GM19099 (cell line): ENCODE data around the gene ALS2.

Experiments
- POLR2A ChIP-seq: IDR thresholded peaks from 3 replicates; pipeline ENCODE4 v1.6.1; 2011; ENCODE audit warnings: low read depth; ENCODE audit not compliant: insufficient read length; ENCODE audit errors: extremely low read depth

ALS2 gene

DNA sequence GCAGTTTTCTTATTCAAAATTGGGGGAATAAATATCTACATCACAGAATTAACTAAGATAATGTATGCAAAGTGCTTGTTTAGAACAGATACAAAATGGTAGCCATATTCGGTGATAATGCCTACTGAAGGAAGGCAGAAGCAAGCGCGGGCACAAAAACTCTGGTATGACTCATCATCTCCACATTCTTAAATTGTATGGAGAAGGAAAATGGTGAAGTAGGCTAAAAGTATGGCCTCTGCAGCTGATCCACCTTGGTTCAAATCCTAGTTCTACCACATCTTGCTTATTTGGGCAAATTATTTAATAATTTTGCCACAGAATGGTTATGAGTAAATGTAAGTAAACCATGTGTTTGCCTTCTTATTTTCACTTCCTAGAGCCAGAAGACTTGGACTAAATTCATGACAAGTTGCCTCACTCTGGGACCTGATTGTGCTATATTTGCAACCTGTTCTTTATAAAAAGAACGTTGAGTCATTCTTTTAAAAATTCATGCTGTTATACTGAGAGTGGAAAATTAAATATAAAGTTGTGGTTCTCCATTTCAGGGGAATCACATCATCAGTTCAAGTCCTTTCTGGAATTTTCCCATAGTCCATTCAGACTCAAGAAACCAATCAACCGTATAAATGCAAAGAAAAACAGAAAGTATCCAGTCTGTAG lies 16.6 kb upstream of the ALS2 start:
- TF ChIP-seq POLR2A = no peak

DNA sequence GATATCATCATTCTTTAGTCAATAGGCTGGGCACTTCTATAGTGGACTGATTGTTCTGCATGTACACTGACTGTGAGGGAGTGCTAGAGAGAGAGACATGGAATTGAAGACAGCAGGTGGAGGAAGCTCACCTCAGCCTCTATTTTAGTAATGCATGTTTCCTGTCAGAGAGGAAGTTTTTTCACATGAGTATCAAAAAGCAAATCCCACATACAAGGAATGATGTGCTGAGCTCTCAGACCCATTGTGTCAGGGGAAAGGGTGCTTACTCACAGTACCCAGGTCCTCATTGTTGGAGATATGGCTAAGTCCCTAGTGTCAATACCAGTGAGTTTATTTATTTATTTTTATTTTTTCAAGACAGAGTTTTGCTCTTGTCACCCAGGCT lies 15.7 kb upstream of the ALS2 start:
- TF ChIP-seq POLR2A = no peak

DNA sequence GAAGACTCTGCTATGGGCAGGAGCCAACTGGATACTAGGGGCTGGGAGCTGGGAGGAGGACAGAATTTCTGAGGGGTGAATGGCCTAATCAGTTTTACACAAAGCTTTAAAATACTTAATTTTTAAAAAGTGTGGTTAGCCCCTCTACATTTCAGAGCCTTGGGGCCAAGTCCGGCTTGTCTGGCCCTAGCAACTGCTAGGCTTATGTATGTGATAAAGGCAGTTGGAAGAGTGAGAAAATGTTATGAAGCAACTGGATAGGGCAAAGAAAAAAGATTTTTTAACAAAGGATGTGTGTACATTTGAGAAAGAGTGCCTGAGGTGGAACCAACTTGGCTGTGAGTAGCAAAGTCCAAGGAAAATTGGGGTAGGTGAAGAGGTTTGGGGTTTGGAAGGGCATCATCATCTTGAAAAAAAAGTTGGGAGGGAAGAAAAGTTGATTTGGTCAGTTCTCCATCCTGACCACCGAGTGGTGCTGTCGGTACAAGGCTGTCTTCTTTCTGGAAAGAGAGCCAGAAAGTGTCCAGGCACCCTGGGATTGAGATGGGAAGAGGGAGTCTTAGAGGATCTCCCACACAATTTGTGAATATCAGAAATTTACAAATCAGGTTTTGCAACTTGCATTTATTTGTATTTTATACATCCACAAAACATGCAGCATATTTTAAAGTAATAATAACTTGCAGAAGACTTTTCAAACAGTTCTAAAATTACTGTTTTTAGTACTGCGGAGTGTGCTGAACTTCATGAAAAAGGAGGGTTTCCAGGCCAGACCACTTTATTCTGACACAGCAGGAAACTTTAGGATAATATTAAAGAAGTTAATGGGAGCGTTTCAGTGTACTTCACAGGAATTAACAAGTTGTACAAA lies 15.1 kb upstream of the ALS2 start:
- no peak for TF ChIP-seq POLR2A

DNA sequence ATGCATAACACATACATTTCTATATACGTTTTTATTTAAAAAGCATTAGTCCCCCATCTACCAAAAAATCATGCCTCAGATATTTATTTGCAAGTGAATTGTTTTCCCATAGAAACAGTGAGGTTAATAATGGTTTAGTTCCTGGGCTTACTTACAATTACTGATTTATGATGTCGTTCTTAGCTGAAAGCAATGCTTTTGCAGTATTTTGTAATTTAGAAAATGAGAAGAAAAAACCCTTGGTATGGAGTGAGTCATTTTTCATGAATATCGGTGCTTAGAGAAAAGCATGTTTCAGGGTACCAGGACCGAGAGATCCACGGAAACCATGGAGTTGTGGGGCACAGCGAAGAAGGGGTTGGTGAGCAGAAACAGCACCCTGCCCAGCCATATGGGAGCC lies 13.6 kb upstream of the ALS2 start:
- TF ChIP-seq POLR2A = no peak

DNA sequence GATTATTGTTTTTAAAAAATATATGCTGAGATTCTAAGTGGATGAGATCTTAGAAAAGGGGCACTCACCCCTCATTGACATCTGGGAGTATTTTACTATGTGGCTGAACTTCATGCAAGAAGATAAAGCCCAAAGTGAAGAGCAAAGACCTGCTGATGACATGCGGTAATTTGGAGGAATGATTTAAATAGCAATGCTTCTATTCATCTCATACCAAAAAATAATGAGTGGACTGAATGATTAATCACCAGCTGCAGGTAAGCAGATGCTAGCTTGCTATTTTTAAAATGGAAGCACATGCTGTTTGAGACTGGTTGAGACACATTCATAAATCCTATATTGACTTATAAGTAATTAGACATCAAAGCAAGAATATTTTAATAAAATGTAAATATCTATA lies 12.9 kb upstream of the ALS2 start:
- TF ChIP-seq POLR2A = no peak

DNA sequence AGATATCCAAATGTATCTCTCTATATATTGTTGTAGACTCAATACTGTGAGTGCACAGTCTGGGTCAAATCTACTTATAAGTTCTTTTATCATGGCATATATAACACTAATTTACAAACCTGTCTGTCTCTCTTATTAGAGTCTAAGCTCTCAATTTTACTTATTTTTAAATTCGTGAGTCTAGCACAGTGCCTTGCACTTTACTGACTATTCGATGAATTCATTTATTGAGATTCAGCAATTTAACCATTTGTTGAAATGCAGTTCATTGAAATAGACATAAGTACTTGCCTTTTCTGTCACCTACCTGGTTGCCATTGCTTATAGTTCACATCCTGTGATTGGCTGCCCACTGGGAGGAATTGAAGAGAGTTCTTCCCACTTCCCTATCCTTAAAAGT lies 10.3 kb upstream of the ALS2 start:
- no peak for TF ChIP-seq POLR2A

DNA sequence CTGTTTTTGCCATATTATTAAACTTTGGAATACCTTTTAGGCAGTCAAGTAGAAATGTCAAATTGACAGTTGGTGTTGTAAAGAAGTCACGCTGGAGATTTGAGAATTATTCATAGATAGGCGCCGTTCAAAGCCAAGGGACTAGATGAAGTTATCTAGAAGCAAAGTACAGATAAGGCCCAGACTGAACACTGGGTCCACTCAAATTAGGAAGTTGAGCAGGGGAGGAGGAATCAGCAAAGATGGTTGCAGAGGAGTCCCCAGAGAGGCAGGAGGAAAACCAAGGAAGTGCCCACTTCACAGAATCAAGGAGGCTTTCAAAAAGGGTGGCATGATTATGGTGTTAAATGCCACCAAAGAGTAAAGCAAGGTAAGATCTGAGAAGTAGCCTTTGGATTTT lies 9.6 kb upstream of the ALS2 start:
- no peak for TF ChIP-seq POLR2A

DNA sequence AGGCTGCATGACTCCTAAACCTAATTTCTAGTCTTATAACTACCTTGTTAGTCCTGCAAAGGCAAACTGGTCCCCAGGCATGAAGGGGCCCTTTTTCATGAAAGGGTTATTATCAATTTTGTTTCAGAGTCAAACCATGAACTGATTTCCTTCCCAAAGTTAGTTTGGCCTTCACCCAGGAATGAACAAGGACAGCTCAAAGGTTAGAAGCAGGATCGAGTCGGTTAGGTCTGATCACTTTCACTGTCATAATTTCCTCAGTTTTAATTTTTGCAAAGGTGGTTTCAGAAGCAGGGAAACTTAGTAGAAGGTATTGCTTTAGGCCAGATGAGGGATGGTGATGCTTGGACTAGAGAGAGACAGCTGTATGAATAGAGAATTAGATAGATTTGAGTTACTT lies 8.7 kb upstream of the ALS2 start:
- no peak for TF ChIP-seq POLR2A

DNA sequence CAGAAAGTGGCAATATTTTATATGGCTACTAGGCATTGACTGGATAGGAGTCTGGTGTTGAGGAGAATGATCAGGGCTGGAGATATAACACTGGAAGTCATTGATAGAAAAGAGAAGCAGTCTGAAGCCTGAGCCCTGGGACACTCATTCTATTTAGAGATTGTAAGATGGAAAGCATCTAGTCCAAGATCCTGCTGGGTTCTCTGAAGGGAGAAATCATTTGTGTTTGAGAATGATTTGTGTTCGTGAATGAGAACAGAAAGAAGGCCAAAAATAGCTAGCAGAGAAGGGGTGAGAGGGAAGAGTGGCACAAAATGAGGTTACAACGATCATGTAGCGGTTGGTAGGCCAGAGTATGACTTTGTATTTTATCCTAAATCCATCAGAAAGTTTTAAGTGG lies 7.6 kb upstream of the ALS2 start:
- no peak for TF ChIP-seq POLR2A

DNA sequence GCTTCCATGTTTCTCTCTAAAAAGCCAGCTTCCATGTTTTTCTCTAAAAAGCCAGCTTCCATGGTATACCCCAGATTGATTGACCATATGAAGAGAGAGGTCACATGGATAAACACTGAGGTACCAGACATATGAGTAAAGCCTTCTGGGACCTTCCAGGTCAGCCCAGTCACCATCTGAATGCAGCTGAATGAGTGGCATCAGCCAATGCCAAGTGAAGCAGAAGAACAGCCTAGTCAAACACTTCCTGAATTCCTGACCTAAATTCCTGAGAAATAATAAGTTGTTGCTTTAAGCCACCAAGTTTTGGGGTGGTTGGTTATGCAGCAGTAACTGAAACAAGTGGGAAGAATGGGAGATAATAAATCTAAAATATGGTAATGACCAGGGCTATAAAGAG lies 5.7 kb upstream of the ALS2 start:
- TF ChIP-seq POLR2A = no peak

DNA sequence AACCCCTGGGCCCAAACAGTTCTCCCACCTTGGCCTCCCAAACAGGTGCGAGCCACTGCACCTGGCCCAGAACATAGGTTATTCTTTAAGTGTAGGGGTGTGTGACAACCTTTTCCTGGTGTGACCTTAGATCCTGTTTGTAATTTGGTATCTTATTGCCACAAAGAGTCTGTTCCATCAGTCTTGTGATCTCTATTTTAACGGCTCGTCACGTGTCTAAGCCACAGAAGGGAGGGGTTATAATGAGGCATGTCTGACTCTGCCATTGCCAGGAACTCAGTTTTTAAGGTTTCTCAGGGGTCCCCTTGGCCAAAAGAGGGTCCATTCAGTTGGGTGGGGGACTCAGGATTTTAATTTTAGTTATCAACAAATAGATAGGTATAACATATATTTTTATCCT lies 4.4 kb upstream of the ALS2 start:
- no peak for TF ChIP-seq POLR2A

DNA sequence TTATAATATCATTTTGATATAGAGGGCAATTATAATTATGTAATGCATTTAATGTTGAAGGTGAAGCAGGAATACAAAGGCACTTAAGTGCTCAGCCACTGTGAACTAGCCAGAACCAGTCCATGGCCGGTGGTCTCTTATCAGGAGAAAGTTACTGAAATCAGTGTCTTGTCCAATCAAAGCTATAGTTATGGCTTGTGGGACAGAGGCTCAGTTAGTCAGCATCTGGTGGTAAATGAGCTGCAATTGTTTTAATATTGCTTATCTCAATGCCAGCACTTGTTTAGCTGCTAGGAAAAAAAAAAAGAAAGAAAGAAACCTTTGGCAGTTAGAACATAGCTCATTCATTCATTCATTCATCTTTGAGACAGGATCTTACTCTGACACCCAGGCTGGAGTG lies 3.8 kb upstream of the ALS2 start:
- TF ChIP-seq POLR2A = no peak

DNA sequence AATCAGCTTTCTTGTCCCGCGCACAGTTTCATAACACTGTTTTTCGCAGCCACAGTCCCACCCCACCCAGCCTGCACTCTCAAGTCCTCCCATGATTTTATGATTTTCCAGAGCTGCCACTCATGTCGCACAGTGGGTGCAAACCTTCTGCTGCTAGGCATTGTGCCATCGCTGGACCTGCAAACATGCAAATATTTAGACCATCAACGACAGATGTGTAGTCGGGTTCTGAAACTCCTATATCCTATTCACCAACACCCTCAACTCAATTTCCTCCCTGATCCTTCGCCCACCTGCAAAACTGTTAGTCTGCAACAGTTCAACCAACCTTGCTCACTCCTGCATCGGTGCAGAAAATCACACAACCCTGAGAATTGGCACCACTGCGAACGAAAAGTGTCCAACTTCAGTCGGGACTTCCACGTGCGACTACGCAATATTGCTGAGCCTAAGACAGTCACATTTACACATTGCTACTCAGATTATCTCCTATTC lies 871 bp upstream of the ALS2 start:
- no peak for TF ChIP-seq POLR2A

DNA sequence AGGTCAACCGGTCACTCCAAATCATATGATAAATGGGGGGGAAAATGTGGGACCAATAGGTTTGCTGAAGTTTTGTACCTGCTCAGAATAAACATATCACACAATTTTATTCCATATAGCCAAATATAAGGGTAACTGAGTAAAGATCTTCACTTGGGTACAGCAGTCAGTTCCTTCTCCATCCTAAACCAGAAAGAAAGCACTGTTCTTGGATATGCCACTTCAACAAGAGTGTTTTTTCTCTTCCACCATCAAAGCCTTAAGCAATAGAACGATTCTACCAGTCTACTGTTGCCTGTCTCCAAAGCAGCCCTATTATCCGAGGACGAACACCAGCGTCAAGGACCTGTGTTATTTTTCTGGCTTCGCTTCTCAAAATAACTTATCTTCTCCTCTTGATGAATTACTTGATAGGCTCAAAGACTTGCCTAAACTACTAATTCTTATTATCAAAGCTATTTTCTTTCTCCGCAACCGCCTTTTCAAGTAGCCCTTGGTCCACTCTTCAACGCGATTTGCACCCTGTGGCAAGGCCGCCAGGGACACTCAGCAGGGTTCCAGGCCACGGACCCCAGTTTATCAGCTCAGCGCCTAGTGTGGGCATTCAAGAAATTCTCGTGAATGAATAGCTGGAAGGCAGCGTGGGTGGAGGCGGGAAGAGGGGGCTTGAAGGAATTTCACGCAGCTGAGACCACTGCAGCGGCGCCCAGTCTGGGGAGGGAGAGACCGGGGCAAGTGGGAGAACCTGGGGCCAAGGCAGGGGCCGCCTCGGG lies 646 bp downstream of the ALS2 start:
- no peak for TF ChIP-seq POLR2A

DNA sequence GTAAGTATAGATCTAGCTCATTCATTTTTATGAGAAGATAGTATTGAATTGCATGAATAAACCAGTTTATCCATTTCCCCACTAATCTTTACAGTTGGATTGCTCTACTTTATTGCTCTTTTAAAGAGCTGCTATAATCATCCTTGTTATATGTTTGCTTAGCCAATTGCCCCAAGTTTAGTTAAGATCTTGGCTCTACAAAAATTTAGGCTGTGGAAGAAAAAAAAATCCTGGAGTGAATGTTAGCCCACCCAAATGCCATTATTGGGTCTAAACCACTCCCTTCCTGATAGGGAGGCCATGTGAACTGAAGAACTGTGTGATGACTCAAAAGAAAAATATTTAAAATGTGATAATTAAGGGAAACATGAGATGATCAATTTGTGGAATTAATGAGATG lies 2.9 kb downstream of the ALS2 start:
- no peak for TF ChIP-seq POLR2A
